BJ (cell line): Measurements from ENCODE around the gene METTL24. TPM values are rescaled to one million over a fixed set of nuclear protein-coding genes. Genes with fewer than 3 reads are reported as not detected.

Experiments
- CTCF ChIA-PET: fragments of 350-600 bp; formaldehyde crosslinking; extraction: SDS; loops from one replicate; lab custom pipeline; 2021; ENCODE audit warnings: antibody characterized with exemption, inconsistent platforms; lab: Yijun Ruan, JAX
- POLR2A ChIA-PET: fragments of 300-600 bp; sonication (Branson Sonifier 250); formaldehyde crosslinking; extraction: SDS; loops from one replicate; lab custom pipeline; 2021; ENCODE audit warnings: antibody characterized with exemption; lab: Charles Lee
- DNase-seq: peaks from one replicate; pipeline ENCODE4 v3.0.0-alpha.2; 2011; ENCODE audit warnings: low read depth
- H3K27me3 ChIP-seq: 2 replicates; pipeline ENCODE4 v1.6.0; 2011; ENCODE audit warnings: low read length; ENCODE audit not compliant: control insufficient read depth, insufficient read depth
- H3K36me3 ChIP-seq: 2 replicates; pipeline ENCODE4 v1.5.1; 2011; ENCODE audit warnings: low read length; ENCODE audit not compliant: control insufficient read depth, insufficient read depth
- H3K4me3 ChIP-seq: 2 replicates; pipeline ENCODE4 v1.5.1; 2011; ENCODE audit warnings: low read depth, mild to moderate bottlenecking, control low read depth, low read length
- polyA plus RNA-seq: library from polyadenylated mRNA; depleted of rRNA; stranded (reverse); fragments of >200 nt; gene quantifications from 2 replicates; pipeline ENCODE4 v1.2.3, GENCODE V29; 2011
- TF ChIP-seq, protein P1 (sequence below): IDR thresholded peaks from 2 replicates; pipeline ENCODE4 v1.5.1; 2011; ENCODE audit warnings: low read depth, mild to moderate bottlenecking, control low read depth, inconsistent platforms, low read length, moderate library complexity; ENCODE audit not compliant: insufficient read depth

METTL24 gene
- polyA plus RNA-seq, 1 experiment = 0.31 TPM

DNA sequence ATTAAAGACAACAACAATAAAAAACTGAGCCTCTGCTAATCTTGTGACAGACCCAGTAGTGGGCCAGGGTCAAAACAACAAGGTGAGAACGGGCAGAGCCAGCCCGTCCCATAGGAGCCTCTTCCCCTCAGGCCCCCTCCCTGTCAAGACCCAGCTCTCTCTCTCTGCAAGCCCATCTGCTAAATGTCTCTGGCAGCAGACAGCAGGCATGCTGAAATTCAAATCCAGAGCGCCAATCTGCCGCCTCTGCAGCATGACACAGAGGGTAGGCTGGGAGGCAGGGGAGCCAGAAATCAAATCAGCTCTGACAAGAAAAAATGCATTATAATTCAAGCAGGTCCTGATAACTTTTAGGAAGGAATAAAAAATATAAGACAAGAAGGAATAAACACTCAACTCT, 26.3 kb downstream of the METTL24 start:
- Histone ChIP-seq H3K4me3 (no peak overlapping the region), H3K27me3 (no peaks in the 10 kb centered on the region), H3K36me3 (no peaks in the 10 kb centered on the region)
- TF ChIP-seq, protein P1, sequence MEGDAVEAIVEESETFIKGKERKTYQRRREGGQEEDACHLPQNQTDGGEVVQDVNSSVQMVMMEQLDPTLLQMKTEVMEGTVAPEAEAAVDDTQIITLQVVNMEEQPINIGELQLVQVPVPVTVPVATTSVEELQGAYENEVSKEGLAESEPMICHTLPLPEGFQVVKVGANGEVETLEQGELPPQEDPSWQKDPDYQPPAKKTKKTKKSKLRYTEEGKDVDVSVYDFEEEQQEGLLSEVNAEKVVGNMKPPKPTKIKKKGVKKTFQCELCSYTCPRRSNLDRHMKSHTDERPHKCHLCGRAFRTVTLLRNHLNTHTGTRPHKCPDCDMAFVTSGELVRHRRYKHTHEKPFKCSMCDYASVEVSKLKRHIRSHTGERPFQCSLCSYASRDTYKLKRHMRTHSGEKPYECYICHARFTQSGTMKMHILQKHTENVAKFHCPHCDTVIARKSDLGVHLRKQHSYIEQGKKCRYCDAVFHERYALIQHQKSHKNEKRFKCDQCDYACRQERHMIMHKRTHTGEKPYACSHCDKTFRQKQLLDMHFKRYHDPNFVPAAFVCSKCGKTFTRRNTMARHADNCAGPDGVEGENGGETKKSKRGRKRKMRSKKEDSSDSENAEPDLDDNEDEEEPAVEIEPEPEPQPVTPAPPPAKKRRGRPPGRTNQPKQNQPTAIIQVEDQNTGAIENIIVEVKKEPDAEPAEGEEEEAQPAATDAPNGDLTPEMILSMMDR = no peak
- DNase-seq = no peak
- ChIA-PET CTCF (interaction anchor here (0.7 to 3.6 kb wide), 2 partner anchors 10 to 146 kb away, joined by 4 to 11 read pairs; no protein-coding TSS in a partner anchor), POLR2A (no interaction called here)

DNA sequence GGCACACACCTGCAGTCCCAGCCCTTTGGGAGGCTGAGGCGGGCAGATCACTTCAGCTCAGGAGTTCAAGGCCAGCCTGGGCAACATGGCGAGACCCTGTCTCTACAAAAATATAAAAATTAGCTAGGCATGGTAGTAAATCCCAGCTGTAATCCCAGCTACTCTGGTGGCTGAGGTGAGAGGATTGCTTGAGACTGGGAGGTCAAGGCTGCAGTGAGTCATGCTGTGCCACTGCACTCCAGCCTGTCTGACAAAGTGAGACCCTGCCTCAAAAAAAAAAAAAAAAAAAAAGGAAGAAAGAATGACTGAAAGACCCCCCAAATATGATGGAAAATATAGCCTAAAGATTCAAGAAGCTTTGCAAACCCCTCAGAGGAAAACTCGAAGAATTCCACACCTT, 26.8 kb downstream of the METTL24 start:
- ChIA-PET CTCF (interaction anchor here (0.7 to 3.6 kb wide), 2 partner anchors 10 to 145 kb away, joined by 4 to 11 read pairs; no protein-coding TSS in a partner anchor), POLR2A (no interaction called here)
- Histone ChIP-seq H3K36me3 (no peaks in the 10 kb centered on the region), H3K27me3 (no peaks in the 10 kb centered on the region), H3K4me3 (no peak overlapping the region)
- DNase-seq = no peak
- TF ChIP-seq, protein P1 = no peak

DNA sequence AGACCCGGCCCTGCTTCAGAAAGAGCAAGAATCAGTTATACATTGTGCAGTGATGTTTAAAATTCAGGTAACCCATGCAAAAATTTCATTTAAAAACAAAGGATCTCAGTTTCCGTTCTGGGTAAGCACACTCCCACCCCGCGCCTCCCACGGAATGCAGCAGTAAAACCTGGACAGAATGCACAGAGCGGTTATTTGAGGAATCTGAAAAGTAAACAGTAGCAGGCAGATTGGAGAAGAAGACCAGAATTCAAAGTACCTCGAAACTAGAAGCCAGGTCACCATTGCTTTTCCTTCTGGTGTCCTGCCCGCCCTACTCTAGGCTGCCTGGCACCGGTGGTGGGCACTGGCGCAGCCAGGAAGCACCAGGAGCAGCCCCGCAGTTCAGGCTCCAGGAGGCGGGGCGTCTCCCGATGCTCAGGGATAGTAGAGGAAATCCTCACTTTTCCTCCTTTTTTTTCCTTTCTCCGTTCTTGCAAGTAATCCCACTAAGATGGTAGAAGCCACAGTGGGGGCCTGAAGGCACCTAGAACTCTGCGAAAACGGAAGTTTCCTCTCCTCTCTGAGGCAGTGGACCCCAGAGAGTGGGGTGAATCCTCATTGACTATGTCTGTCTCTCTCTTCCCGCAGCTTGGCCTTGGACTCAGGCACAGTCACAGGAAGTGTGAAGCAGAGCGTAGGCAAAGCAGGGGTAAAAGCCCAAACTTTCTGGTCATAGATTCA, 28.3 kb downstream of the METTL24 start:
- Histone ChIP-seq H3K4me3 (peak overlapping the region; percentile 10; the same call in 1 of the 2 replicates), H3K27me3 (no peaks in the 10 kb centered on the region), H3K36me3 (no peaks in the 10 kb centered on the region)
- TF ChIP-seq, protein P1 = no peak
- POLR2A ChIA-PET = no interaction called here
- DNase-seq = no peak
- CTCF ChIA-PET = no interaction called here

DNA sequence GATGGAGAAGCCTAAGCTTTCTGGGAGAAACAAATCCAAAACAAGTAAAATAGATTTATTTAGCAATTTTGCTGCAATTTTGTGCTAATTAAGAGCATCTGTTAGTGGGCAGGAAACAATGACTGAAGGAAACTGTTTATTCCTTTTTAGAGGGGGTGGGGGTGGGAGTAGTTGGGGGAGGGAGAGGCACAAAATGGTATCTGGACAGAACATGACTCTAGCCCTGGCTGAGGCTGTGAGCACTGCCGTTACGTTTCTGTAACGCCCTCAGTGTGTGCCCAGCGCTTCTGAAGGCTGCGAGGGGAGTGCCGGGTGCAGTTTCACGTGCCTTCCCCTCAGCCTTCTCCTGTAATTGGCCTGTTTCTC, 28.8 kb downstream of the METTL24 start:
- Histone ChIP-seq H3K36me3 (no peaks in the 10 kb centered on the region), H3K27me3 (no peaks in the 10 kb centered on the region), H3K4me3 (peak overlapping the region; percentile 10; the same call in 1 of the 2 replicates)
- ChIA-PET POLR2A (no interaction called here), CTCF (interaction anchor here (1.0 kb wide), 1 partner anchor 34 kb away, joined by 3 read pairs; no protein-coding TSS in a partner anchor)
- TF ChIP-seq, protein P1 = no peak
- peak; percentile 26 for DNase-seq

GRCh38 chr6:110328259-110328658, 29.9 kb downstream of the METTL24 start:
- CTCF ChIA-PET = interaction anchor here (1.1 to 1.6 kb wide), 3 partner anchors 14 to 62 kb away, joined by 3 to 5 read pairs (median 3); no protein-coding TSS in a partner anchor
- peak; percentile 74 for DNase-seq
- H3K36me3 ChIP-seq = no peaks in the 10 kb centered on the region
- no peaks in the 10 kb centered on the region for H3K27me3 ChIP-seq
- no peak overlapping the region for H3K4me3 ChIP-seq
- POLR2A ChIA-PET = no interaction called here
- TF ChIP-seq, protein P1 = no peak
